Measurements from ENCODE around the gene HECTD4. TPM values are rescaled to one million over a fixed set of nuclear protein-coding genes. Genes with fewer than 3 reads are reported as not detected.

Gene HECTD4
- total RNA-seq, 4 donors from 2014 or later: 15.9 to 72.9 (median 45.2) TPM

DNA sequence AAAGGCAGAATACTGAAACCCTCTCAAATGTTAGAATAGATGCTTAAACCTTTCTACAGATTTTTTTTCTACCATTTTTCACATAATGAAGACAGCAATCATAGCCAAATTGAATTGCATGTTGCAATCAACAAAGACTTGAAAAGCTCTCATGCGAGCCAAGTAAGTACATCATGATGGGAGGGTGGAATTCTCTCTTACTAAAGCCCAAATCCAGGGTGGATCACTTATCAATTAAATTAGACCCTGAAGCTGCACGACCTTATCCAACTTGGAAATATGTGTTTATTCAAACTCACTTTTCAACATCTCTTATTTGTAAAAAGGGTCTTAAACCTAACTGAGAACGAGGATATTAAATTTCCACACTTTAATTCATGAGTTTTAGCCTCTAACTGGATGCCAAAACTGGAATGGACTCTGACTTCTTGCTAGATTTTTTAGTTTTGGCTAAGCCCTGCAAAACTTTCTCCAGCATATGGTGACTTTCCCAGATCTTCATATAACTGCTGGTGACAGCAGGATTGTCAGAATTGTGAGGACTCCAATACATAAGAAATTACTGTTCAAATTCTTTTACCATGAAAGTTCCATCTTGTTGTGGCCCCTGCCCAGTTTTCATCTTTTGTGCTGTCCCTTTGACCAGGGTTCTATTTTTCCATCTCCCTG is 53.6 kb downstream of the HECTD4 start:
- H3K4me1 ChIP-seq: peaks cover 0 to 3% of the 10 kb centered on the region in 2 donors
- intact Hi-C loops (cut with DNase I; ENCODE audit: low total_unique reads): no loop called here
- DNase-seq: no peak
- no peaks in the 10 kb centered on the region for H3K9me3 ChIP-seq
- H3K27ac ChIP-seq: no peak overlapping the region
- H3K36me3 ChIP-seq: no peaks in the 10 kb centered on the region
- no peak overlapping the region for H3K4me3 ChIP-seq
- no peaks in the 10 kb centered on the region for H3K27me3 ChIP-seq
- TF ChIP-seq CTCF (IDR thresholded peaks at IDR 0.05) (no peak), POLR2A (IDR thresholded peaks at IDR 0.05) (no peak)

GRCh38 chr12:112327209-112327938 is 54.9 kb downstream of the HECTD4 start:
- TF ChIP-seq POLR2A (IDR thresholded peaks at IDR 0.05) (no peak), CTCF (IDR thresholded peaks at IDR 0.05) (no peak)
- no peaks in the 10 kb centered on the region for H3K27me3 ChIP-seq
- DNase-seq: no peak
- H3K27ac ChIP-seq: no peak overlapping the region
- intact Hi-C loops (cut with DNase I; ENCODE audit: low total_unique reads): no loop called here
- no peak overlapping the region for H3K4me3 ChIP-seq
- no peaks in the 10 kb centered on the region for H3K36me3 ChIP-seq
- no peaks in the 10 kb centered on the region for H3K9me3 ChIP-seq
- H3K4me1 ChIP-seq: peaks cover 0 to 3% of the 10 kb centered on the region in 2 donors

DNA sequence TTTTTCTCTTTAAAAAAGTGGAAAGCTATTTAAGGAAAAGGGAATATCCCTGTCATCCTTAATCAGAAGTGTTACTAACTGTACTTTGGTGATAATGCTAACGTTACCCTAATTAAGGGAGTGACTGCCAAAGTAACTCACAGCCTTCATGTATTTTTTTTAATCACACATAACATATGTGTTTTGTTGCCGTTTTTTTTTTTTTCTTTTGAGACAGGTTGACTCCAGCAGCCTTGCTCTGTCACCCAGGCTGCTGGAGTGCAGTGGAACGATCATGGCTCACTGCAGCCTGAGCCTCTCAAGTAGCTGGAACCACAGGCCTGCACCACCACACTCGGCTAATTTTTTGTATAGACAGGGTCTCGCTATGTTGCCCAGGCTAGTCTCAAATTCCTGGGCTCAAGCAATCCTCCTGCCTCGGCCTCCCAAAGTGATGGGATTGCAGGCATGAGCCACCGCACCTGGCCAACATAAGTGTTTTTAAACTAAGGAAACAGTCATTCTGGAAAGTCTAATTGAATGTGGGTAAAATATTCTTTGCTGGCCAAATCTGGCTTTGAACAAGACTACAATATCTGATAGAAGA is 56.5 kb downstream of the HECTD4 start:
- no peak for TF ChIP-seq CTCF (IDR thresholded peaks at IDR 0.05)
- TF ChIP-seq POLR2A (IDR thresholded peaks at IDR 0.05): no peak
- no peak for DNase-seq
- Histone ChIP-seq H3K27ac (no peak overlapping the region), H3K36me3 (no peaks in the 10 kb centered on the region), H3K4me3 (no peak overlapping the region), H3K9me3 (no peaks in the 10 kb centered on the region), H3K27me3 (no peaks in the 10 kb centered on the region), H3K4me1 (peaks cover 3 to 4% of the 10 kb centered on the region in 2 donors)
- intact Hi-C loops (cut with DNase I; ENCODE audit: low total_unique reads): no loop called here

DNA sequence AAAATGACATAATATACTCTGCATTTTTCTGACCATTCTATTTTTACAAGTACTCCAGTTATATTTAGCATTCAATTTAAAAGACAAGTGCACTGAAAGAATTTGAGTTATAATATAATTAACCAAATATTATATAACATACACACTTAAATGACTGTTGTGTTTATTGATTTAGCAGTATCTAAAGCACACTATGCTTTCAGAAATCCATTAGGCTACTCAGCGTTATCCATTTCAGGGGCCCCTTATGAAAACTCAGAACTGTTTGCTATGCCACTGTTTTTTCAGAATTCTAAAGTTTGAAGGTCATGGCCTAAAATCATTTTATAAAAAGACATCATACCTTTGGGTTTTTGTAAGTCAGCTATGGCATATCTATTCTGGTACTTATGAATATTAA is 57.1 kb downstream of the HECTD4 start:
- no peak overlapping the region for H3K4me3 ChIP-seq
- no peak for DNase-seq
- H3K4me1 ChIP-seq: peaks cover 3 to 4% of the 10 kb centered on the region in 2 donors
- no peak overlapping the region for H3K27ac ChIP-seq
- intact Hi-C loops (cut with DNase I; ENCODE audit: low total_unique reads): no loop called here
- no peaks in the 10 kb centered on the region for H3K27me3 ChIP-seq
- TF ChIP-seq CTCF (IDR thresholded peaks at IDR 0.05): no peak
- TF ChIP-seq POLR2A (IDR thresholded peaks at IDR 0.05): no peak
- no peaks in the 10 kb centered on the region for H3K36me3 ChIP-seq
- H3K9me3 ChIP-seq: no peaks in the 10 kb centered on the region
